Left hindlimb (tissue), 1 donor: ENCODE data around the gene GLUL.
"Not testable (repeated sequence)": the region's sequence is repeated elsewhere in the genome, so short reads cannot be mapped to it uniquely, and the experiment has no call there.

Source experiments
- DNase-seq: peaks from one replicate; pipeline ENCODE4 v3.0.0-alpha.2; 2018

The GLUL gene

DNA sequence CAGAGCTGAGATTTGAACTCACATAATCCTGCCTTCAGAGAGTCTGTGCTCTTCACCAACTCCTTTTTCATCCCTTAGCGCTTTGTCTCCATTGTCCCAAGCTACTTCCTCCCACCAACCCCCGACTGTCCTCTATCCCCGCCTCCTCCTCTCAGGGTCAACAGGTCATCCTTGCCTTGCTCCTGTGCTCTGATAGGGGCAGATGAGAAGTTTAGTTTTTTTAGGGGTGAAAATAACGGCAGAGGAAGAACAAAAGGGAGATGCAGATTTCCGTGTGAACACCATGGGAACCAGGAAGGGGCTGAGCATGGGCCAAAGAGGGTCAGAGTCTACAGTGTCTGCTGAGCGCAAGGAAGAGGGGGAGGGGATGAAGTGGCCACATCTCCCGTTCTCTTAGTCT is 31.9 kb downstream of the GLUL start:
- no peak for DNase-seq

- DNase-seq, result peak; percentile 46
These were observed 33.7 kb downstream of the GLUL start for GRCh38 chr1:182357913-182358312.

GRCh38 chr1:182357171-182357570 is 34.4 kb downstream of the GLUL start:
- no peak for DNase-seq

GRCh38 chr1:182355723-182356098 is 35.9 kb downstream of the GLUL start:
- no peak for DNase-seq

GRCh38 chr1:182351790-182352364 is 39.7 kb downstream of the GLUL start:
- DNase-seq, result no peak

DNA sequence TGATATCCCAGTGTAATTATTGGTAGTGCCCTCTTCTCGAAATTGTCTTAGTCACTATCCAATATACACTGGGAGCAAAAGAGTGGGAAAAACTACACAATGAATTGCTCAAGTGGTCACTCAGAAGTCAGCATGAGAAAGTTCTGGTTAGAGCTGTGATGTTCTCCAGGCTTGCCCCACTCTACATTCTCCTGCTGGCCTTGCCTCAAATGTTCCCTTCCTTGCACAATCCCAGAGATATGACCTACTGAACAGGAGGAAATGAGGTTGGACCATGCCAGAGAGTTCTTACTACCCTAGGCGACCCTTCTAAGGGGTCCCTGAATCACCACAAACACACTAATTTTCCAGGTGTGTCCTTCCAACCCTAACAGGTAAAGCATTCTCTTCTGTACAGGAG is 40.8 kb downstream of the GLUL start:
- DNase-seq, result no peak

- no peak for DNase-seq
These were observed 42.4 kb downstream of the GLUL start for GRCh38 chr1:182348961-182349747.

GRCh38 chr1:182347019-182347418 is 44.6 kb downstream of the GLUL start:
- DNase-seq, result no peak

GRCh38 chr1:182340233-182341058 is 51.1 kb downstream of the GLUL start:
- no peak for DNase-seq

GRCh38 chr1:182339684-182340083 is 51.9 kb downstream of the GLUL start:
- no peak for DNase-seq

- no peak for DNase-seq
These were observed 52.7 kb downstream of the GLUL start for GRCh38 chr1:182338806-182339370.

DNA sequence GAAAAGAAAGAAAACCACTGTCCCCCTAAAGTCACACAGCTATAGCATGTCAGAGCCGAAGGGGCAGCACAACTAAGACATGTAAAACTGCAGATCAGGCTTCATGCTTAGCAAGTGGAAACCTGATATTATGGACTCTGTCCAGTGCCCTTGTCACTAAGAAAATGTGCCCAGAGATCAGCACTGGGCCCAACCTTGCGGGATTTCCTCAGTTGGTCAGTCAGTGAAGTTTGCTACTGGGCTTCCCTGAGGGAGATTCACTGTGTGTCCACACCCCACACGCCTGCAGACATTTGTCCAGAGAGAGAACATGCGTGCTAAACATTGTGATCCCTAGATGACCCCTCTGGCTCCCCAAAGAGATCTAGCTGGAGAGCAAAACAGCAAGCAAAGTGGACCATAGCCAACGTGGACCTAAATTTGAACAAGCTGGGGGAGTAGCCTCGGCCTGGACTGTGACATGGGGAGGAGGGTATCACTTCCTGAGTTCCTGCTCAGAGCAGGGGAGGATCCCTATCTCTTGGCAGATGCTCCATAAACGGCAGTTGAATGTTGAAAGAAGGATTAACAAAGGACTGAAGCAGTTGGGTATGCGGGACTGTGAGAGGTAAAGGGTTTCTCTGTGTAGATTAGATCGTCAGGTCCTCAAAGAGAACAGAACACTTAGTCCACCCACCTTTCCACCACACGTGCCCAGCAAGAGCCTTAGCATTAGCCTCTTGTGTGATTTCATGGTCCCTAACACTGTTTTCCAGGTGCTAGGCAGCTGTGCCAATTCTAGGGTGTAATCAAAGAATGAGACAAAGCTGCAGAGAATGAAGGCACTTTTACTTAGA is 53.6 kb downstream of the GLUL start:
- peak; percentile 40 for DNase-seq

GRCh38 chr1:182335771-182336566 is 55.6 kb downstream of the GLUL start:
- DNase-seq, result no peak

DNA sequence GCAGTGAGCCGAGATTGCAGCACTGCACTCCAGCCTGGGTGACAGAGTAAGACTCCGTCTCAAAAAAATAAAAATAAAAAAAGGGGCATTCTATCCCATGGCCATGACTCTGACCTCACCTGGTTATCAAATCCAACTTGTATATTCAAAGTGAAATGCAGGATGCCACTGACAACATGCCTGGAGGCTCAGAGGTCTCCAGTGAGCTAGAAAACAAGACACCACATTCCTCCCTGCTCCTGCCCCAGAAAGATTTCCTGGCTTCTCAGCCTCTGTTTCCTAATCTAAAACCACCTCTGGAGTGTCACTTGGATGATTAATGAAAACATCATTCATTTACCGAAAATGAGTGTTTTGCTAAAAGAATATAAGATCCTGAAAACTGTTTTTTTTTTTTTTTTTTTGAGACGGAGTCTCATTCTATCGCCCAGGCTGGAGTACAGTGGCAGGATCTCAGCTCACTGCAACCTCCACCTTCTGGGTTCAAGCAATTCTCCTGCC is 58.5 kb downstream of the GLUL start:
- not testable (repeated sequence) for DNase-seq

DNA sequence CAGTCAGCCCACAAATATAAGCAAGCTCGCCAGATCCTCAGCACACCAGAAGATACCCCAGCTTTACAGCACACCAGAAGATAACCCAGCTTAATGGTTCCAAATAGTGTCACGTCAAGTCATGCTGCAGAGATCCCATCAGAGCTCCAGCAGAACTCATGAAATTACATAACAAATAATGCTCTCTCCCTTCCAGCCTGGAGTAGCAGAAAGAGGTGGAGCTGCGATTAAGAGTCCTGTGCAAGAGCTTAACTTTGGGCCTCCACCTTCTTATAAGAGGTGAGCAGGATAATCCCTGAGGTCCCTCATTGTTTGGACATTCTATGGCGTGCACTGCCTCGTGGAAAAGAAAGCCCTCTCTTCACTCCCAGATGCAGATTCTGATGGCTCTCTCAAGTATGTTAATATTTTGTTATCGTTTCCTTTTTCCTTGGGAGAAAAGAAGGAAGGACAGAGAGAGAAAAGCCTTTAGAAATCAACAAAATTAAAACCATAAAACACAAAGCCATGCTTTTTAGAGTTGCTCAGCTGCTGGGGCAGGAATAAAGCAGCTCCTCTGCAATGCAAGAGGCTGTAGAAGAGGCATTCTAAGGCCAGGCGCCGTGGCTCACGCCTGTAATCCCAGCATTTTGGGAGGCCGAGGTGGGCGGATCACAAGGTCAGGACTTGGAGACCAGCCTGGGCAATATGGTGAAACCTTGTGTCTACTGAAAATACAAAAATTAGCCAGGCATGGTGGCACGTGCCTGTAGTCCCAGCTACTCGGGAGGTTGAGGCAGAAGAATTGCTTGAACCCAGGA is 59.1 kb downstream of the GLUL start:
- no peak for DNase-seq
